ENCODE data around the gene SPTBN2.
"Not testable (repeated sequence)": the region's sequence is repeated elsewhere in the genome, so short reads cannot be mapped to it uniquely, and the experiment has no call there.

The SPTBN2 gene

GRCh38 chr11:66724167-66724566 lies 4.8 kb downstream of the SPTBN2 start:
- not testable (repeated sequence) for DNase-seq (ENCODE audit: low read depth)

- no peak for DNase-seq (ENCODE audit: low read depth)
Observed at GRCh38 chr11:66723693-66724092, 5.3 kb downstream of the SPTBN2 start.

DNA sequence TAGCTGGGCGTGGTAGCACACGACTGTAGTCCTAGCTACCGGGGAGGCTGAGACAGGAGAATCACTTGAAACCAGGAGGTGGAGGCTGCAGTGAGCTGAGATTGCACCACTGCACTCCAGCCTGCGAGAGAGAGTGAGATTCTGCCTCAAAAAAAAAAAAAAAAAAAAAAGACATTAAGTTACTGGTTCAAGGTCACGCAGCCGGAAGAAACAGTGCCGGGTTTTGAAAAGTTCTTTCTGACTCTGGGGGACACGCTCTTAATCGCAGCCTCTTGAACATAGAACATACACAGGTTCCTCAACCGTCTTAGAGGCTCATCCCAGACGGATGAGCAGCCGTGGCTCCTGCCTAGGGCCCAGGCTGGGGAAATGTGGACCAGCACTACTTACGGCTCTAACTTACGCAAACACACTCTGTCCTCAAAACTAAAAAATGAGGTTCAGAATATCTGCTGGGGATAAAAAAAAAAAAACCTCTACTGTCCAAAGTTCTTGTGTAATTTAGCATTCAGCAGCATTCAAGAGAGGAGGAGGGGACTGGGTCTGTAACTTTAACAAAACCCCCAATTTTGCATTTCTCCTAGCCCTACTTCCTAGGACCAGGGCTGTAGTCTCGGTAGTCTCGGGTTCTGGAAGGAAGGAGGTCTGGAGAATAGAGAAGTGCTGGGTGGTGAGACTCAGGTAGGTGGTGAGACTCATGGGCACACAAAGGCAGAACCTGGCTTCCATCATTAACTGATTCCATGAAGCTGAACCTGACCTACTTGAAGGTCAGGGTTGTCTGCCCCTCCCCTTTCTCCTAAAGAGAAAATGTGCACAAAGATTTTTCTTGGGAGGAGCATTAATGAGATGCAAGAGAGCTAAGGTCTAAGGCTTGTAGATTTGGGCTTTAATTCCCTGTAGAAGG lies 6.0 kb downstream of the SPTBN2 start:
- no peak for DNase-seq (ENCODE audit: low read depth)

GRCh38 chr11:66721939-66722338 lies 7.1 kb downstream of the SPTBN2 start:
- no peak for DNase-seq (ENCODE audit: low read depth)

DNA sequence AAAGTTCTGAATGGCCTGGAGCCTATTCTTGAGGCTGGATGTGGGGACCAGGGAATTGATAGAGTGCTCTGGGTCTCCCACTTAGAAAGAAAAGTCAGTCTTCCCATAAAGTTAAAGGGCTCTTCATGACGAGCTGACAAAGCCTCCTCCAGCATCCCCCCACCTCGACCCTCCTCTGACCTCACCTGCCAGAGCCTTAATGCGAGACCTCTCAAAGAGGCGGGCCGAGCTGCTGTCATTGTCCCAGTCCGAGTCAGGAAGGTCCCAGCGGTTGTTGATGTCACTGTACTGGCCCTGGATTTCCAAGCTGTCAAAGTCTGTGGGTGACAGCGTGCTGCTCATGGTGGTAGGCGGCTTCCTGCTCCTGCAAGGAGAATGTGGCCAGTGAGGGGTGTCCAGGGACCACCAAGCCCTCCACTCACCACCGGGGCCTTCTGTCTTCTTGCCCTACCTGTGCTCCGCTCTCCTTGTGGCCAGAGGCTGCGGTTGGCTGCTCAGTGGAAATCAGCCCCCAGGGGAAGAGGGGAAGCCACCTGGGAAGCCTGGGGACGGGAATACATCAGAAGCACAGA lies 8.0 kb downstream of the SPTBN2 start:
- no peak for DNase-seq (ENCODE audit: low read depth)

DNA sequence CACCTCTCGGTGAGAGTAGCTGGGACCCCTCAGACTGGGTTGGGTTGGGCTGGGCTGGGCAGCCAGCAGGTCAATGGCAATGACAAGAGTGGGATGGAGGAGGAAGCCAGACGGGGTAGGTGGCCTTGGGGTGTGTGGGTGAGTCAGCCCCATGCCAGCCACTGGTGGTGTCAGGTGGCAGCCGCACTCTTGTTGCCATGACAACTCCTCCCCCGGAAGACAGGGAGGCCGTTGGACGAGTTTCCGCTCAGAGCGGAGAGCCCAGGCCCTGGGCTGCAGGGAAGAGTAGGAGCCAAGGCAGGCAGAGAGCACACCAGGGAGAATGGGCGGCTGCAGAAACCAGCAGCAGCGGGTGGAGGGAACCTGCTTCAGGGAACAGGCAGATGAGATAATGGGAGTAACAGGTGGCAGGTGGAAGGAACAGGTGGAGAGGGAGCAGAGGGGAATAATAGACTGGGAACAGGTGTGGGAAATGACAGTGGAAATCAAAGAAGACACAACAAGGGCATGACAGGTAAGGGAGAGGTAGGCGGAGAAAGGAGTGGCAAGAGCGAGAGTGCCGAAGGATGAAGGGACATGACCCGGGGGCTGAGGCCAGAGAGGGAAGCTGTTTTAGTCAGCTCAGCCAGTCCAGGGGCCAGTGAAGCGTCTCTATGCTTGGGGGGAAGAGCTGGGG lies 8.7 kb downstream of the SPTBN2 start:
- DNase-seq (ENCODE audit: low read depth), result no peak

DNA sequence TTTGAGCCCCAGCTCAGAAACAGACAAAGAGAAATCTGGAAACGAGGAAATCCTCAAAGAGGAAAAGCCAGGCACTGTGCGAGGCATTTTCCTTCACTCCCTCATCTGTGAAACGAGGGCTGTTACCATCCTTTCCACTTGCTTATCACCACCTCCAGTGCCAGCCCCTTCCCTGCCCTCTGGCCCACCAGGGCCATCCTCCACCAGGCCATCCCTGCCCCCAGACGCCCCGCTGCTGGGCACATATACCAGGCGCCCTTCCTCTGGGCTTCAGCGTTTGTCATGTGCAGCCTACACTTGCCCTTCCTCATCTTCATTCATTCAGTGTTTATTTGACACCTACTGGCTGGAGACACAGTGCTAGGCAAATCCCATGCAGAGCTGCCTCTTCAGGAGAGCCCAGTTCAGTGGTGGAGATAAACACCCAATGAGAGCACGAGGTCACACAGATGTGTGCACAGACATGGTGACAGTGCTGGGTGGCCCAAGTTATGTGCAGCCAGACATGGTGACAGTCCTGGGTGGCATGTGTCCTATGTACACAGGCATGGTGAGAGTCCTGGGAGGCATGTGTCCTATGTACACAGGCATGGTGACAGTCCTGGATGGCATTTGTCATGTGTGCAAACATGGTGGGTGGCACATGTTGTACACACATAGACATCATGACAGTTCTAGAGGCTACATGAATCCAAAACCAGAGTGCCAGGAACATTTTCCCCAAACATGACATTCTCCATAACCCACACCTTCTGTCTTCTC lies 9.7 kb downstream of the SPTBN2 start:
- no peak for DNase-seq (ENCODE audit: low read depth)

DNA sequence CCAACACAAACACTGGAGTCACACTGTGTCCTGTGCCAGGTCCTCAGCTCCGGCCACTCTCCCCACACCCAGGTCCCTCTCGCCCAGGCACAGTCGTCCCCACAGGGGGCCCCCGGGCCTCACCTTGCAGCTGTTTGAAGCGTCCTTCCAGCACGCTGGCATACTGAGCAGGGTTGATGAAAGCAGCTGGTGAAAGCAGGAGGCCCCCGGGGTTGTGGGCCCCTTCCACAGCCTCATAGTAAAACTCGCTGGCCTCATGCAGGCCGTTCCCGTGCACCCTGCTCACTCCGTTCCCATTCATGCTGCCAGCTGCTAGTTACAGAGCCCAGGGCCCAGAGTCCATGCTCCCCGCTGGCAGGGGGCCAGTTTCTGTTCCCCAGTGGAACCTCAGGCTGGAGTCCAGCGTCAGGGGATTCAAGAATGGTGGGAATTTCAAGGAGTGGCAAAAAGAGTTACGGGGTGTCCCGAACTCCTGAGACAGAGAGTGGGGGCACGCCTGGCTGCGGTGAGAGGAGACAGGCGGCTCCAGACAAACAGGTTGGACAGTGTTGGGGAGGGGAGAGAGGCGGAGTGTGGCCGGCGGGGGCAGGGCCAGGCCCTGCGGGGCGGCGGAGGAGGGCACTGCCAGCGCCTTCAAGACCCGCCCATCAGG lies 10.6 kb downstream of the SPTBN2 start:
- no peak for DNase-seq (ENCODE audit: low read depth)

GRCh38 chr11:66717925-66718319 lies 11.1 kb downstream of the SPTBN2 start:
- no peak for DNase-seq (ENCODE audit: low read depth)

GRCh38 chr11:66716996-66717395 lies 12.0 kb downstream of the SPTBN2 start:
- no peak for DNase-seq (ENCODE audit: low read depth)

DNA sequence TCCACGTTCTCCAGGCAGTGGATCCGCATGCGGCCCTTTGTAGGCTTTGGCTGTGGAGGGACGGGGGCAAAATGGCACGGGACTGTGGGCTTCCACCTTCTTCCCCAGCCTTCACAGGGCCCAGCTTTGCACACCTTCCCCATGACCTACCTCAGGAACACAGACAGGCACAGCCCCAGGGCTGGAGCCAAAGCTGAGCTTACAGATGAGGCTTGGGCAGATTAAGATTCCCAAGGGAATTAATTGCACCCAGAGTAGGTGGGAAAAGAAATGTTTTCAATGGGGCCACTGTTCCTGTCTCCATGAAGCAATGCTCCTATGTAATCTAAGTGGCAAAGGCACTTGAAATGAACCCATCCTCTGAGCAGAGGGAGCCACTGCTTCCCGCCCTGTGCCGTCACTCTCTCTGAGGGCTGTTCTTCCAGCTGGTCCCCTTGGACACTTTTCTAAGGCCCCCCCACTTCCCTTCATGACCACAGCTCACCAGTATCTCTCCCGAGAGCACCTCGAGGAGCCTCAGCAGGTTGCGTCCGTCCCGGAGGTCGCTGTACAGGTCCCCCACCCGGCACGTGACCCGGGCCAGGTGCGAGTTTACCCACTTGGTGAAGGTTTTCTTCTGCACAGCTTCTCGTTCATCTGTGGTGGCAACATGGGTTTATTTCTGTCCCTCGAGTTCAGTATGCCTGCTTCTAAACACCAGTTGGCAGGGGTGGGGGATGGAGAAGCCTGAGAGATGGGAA lies 13.5 kb downstream of the SPTBN2 start:
- DNase-seq (ENCODE audit: low read depth), result no peak

- DNase-seq (ENCODE audit: low read depth), result no peak
Observed at GRCh38 chr11:66713746-66714480, 15.1 kb downstream of the SPTBN2 start.

GRCh38 chr11:66710384-66710930 lies 18.6 kb downstream of the SPTBN2 start:
- no peak for DNase-seq (ENCODE audit: low read depth)

DNA sequence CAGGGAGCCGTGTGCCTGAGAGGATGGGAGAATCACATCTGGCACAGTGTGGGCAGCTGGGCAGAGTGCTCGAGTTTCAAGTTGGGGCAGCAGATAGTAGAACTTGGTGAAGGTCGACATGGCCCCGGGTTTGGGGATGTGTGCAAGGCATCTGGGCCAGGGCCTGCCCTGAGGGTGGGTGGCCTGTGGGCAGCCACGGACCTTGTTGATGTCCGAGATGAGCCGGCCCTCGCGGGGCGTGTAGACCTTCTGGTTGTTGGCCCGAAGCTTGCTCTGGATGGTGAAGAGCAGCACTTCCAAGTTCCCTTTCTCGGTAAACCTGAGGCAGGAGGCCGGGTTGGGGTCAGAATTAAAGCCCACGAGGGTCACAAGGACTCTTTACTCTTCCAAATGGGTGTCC lies 20.3 kb downstream of the SPTBN2 start:
- DNase-seq (ENCODE audit: low read depth), result no peak

GRCh38 chr11:66708094-66708493 lies 20.9 kb downstream of the SPTBN2 start:
- no peak for DNase-seq (ENCODE audit: low read depth)

DNA sequence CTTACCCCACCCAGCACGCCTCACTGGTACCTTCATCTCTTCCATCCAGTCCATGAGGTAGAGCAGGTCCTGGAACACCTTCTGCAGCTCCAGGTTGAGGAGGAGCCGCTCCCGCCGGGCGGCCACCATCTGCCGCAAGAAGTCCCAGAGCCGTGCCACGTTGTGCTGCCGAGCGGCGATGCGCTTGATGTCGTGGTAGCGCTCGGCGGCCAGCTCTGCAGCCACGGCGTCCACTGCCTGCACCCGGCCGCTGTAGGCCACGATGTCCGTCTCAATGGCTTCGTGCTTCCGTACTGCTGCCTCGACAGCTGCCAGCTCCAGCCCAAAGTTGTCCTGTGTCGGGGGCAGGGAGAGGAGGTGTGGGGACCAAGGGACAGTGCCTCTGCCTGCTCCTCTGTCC lies 21.5 kb downstream of the SPTBN2 start:
- no peak for DNase-seq (ENCODE audit: low read depth)

- no peak for DNase-seq (ENCODE audit: low read depth)
Observed at GRCh38 chr11:66706989-66707388, 22.0 kb downstream of the SPTBN2 start.

GRCh38 chr11:66705587-66706335 lies 23.3 kb downstream of the SPTBN2 start:
- no peak for DNase-seq (ENCODE audit: low read depth)

GRCh38 chr11:66704659-66705360 lies 24.2 kb downstream of the SPTBN2 start:
- no peak for DNase-seq (ENCODE audit: low read depth)

Measured in activated T-helper 9 cell treated with anti-CD3 and anti-CD28 coated beads, Interleukin-2, amount 50 U/mL, for 16 hours (primary cell).